ENCODE data around the gene UBE2E3. TPM values are rescaled to one million over a fixed set of nuclear protein-coding genes. Genes with fewer than 3 reads are reported as not detected.

Gene UBE2E3
- total RNA-seq, 4 donors from 2014 or later: 84.0 to 120 (median 86.4) TPM

DNA sequence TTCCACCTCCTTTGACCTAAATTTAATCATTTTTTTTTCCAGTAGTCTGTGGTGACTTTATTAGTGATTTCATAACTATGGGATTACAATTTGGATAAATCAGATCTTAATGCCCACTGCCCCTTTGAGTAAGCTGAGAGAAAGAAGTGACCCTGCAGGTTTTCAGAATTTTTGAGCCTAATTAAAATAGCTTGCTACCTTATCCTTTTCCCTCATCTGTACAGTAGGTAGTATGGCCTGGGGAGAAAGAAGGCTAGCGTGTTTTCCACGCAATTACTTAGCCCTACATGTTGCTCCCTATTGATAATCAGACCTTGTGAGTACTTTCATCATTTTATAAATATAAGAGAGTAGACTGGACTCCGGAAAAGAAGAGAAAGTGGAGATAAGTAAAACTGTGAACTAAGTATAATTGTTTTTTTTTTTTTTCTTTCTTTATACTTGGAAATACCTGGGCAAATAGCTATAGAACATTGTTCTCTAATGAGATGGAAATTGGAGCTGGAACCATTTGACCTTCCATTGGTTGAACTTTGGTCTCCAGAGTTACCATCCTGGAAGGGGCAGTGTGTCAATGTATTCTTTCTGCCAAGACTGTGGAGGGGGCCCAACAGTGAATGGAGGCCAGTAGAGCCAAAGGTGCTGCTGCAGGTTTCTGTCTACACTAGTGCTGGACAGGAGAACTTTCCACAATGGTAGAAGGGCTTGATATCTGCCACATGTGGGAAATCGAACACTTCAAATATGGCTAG, 26.9 kb downstream of the UBE2E3 start:
- intact Hi-C loops (cut with DNase I; ENCODE audit: low total_unique reads): no loop called here
- TF ChIP-seq POLR2A (IDR thresholded peaks at IDR 0.05): no peak
- TF ChIP-seq, protein P1, sequence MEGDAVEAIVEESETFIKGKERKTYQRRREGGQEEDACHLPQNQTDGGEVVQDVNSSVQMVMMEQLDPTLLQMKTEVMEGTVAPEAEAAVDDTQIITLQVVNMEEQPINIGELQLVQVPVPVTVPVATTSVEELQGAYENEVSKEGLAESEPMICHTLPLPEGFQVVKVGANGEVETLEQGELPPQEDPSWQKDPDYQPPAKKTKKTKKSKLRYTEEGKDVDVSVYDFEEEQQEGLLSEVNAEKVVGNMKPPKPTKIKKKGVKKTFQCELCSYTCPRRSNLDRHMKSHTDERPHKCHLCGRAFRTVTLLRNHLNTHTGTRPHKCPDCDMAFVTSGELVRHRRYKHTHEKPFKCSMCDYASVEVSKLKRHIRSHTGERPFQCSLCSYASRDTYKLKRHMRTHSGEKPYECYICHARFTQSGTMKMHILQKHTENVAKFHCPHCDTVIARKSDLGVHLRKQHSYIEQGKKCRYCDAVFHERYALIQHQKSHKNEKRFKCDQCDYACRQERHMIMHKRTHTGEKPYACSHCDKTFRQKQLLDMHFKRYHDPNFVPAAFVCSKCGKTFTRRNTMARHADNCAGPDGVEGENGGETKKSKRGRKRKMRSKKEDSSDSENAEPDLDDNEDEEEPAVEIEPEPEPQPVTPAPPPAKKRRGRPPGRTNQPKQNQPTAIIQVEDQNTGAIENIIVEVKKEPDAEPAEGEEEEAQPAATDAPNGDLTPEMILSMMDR (IDR thresholded peaks at IDR 0.05 in 4 of 5, conservative IDR thresholded peaks at IDR 0.05 in 1 of 5): no peak
- in situ Hi-C loops (cut with MboI; ENCODE audit: low sequenced_read_pairs in 4 of 4): no loop called here
- Histone ChIP-seq H3K36me3 (no peaks in the 10 kb centered on the region), H3K27me3 (no peaks in the 10 kb centered on the region), H3K9me3 (no peaks in the 10 kb centered on the region), H3K4me3 (no peak overlapping the region), H3K27ac (no peak overlapping the region), H3K4me1 (peaks cover 56 to 65% of the 10 kb centered on the region in 2 donors)
- ATAC-seq: no peak
- no peak for DNase-seq

DNA sequence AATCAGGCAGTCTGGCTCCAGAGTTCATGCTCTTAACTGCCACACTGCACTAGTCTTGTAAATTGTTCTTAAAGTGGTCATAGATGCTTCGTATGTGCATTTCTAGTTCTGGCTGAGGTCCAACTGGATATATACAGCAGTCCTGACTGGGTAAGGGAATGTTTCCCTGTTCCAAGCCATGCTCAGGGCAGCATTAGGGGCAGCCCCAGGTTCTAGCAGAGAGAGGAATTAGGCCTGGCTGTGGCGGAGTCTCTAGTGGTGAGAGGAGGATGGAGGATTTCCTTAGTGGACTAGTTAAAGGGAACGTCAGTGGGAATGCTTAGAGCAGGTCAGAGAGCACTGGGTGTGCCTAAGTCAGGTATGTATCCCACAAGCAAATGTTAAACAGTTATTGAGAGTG, 28.0 kb downstream of the UBE2E3 start:
- no peak for TF ChIP-seq POLR2A (IDR thresholded peaks at IDR 0.05)
- TF ChIP-seq, protein P1 (IDR thresholded peaks at IDR 0.05 in 4 of 5, conservative IDR thresholded peaks at IDR 0.05 in 1 of 5): no peak
- Histone ChIP-seq H3K4me1 (peaks cover 48 to 57% of the 10 kb centered on the region in 2 donors), H3K9me3 (no peaks in the 10 kb centered on the region), H3K36me3 (no peaks in the 10 kb centered on the region), H3K27me3 (no peaks in the 10 kb centered on the region), H3K4me3 (no peak overlapping the region), H3K27ac (no peak overlapping the region)
- DNase-seq (no peak), ATAC-seq (no peak)
- intact Hi-C loops (cut with DNase I; ENCODE audit: low total_unique reads): no loop called here
- in situ Hi-C loops (cut with MboI; ENCODE audit: low sequenced_read_pairs in 4 of 4): no loop called here

DNA sequence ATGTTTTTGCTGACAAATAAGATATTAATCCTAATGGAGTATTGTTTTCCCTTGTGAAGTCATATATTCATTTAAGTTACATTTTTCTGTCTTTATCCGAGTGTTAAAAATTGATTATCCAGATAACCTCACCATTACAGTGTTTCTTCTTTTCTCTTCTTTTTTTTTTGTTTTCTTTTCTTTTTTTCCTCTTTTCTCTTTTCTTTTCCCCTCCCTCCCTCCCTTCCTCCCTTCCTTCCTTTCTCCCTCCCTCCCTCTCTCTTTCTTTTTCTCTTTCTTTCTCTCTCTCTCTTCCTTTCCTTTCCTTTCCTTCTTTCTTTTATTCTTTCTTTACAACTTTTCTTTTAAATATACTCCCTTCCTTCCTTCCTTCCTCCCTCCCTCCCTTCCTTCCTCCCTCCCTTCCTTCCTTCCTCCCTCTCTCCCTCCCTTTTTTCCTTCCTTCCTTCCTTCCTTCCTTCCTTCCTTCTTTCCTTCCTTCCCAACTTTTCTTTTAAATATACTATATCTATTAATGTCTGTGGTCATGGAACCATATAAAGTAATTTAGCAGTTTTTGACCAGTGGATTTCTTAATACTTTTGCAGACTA, 40.9 kb downstream of the UBE2E3 start:
- no peak overlapping the region for H3K4me3 ChIP-seq
- TF ChIP-seq, protein P1 (IDR thresholded peaks at IDR 0.05 in 4 of 5, conservative IDR thresholded peaks at IDR 0.05 in 1 of 5): no peak
- no peak for TF ChIP-seq POLR2A (IDR thresholded peaks at IDR 0.05)
- no peak overlapping the region for H3K27ac ChIP-seq
- intact Hi-C loops (cut with DNase I; ENCODE audit: low total_unique reads): no loop called here
- H3K27me3 ChIP-seq: no peaks in the 10 kb centered on the region
- H3K9me3 ChIP-seq: no peaks in the 10 kb centered on the region
- no peaks in the 10 kb centered on the region for H3K36me3 ChIP-seq
- ATAC-seq (no peak), DNase-seq (no peak)
- in situ Hi-C loops (cut with MboI; ENCODE audit: low sequenced_read_pairs in 4 of 4): no loop called here
- peaks cover 7 to 13% of the 10 kb centered on the region in 2 donors for H3K4me1 ChIP-seq

DNA sequence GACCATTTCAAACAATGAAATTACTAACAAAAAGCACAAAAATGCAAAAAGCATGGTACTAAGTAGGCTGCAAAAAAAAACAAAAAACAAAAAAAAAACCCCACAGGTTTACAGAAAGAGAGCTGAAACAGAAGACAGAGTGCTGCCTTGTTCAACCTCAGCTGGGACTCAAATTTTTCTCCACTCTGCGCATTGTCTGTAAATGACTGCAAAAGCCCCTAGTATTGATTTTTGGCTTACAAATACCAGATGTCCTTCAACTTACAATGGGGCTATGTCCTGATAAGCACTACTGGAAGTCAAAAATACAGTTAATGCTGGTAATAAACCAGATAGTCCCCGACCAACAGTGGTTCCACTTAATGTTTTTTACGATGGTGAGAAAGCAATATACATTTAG, 42.2 kb downstream of the UBE2E3 start:
- in situ Hi-C loops (cut with MboI; ENCODE audit: low sequenced_read_pairs in 4 of 4) (no loop called here), intact Hi-C loops (cut with DNase I; ENCODE audit: low total_unique reads) (no loop called here)
- no peak overlapping the region for H3K4me3 ChIP-seq
- no peaks in the 10 kb centered on the region for H3K36me3 ChIP-seq
- DNase-seq: no peak
- no peaks in the 10 kb centered on the region for H3K9me3 ChIP-seq
- no peaks in the 10 kb centered on the region for H3K27me3 ChIP-seq
- ATAC-seq: no peak
- no peak overlapping the region for H3K27ac ChIP-seq
- TF ChIP-seq POLR2A (IDR thresholded peaks at IDR 0.05): no peak
- TF ChIP-seq, protein P1 (IDR thresholded peaks at IDR 0.05 in 4 of 5, conservative IDR thresholded peaks at IDR 0.05 in 1 of 5): no peak
- peaks cover 7 to 12% of the 10 kb centered on the region in 2 donors for H3K4me1 ChIP-seq

All from gastrocnemius medialis (tissue), 4 donors.